Hepatocyte (in vitro differentiated cells): Measurements from ENCODE around the gene FADS6. TPM values are rescaled to one million over a fixed set of nuclear protein-coding genes. Genes with fewer than 3 reads are reported as not detected.

Experiments
- DNase-seq: peaks from one replicate; pipeline ENCODE4 v3.0.0-alpha.2; 2016; ENCODE audit warnings: low spot score
- H2AFZ ChIP-seq: fragments of 200-600 bp; sonication (generic); 2 replicates; pipeline ENCODE4 v1.6.0; 2016; ENCODE audit warnings: antibody characterized with exemption, mild to moderate bottlenecking
- H3K27ac ChIP-seq: fragments of 200-600 bp; sonication (generic); 2 replicates; pipeline ENCODE4 v1.5.1; 2016; ENCODE audit warnings: mild to moderate bottlenecking
- H3K27me3 ChIP-seq: fragments of 200-600 bp; sonication (generic); 2 replicates; pipeline ENCODE4 v1.6.1; 2016
- H3K36me3 ChIP-seq: fragments of 200-600 bp; sonication (generic); replicated peaks from 2 replicates; pipeline ENCODE4 v1.5.1; 2016; ENCODE audit warnings: low read depth; ENCODE audit not compliant: insufficient read depth
- H3K4me1 ChIP-seq: fragments of 200-600 bp; sonication (generic); 2 replicates; pipeline ENCODE4 v1.5.1; 2016; ENCODE audit warnings: mild to moderate bottlenecking, moderate library complexity; ENCODE audit not compliant: insufficient read depth
- H3K4me2 ChIP-seq: fragments of 200-600 bp; sonication (generic); 2 replicates; pipeline ENCODE4 v1.6.0; 2016
- H3K4me3 ChIP-seq: fragments of 200-600 bp; sonication (generic); 2 replicates; pipeline ENCODE4 v1.5.1; 2016; ENCODE audit warnings: mild to moderate bottlenecking
- H3K79me2 ChIP-seq: fragments of 200-600 bp; sonication (generic); 2 replicates; pipeline ENCODE4 v1.6.0; 2017; ENCODE audit warnings: mild to moderate bottlenecking
- H3K9me2 ChIP-seq: fragments of 200-600 bp; sonication (generic); replicated peaks from 2 replicates; pipeline ENCODE4 v1.6.0; 2017; ENCODE audit warnings: mild to moderate bottlenecking; ENCODE audit not compliant: insufficient read depth
- H3K9me3 ChIP-seq: fragments of 200-600 bp; sonication (generic); 2 replicates; pipeline ENCODE4 v1.5.1; 2016; ENCODE audit warnings: low read depth, mild to moderate bottlenecking
- H4K20me1 ChIP-seq: fragments of 200-600 bp; sonication (generic); 2 replicates; pipeline ENCODE4 v1.6.0; 2016; ENCODE audit warnings: mild to moderate bottlenecking; ENCODE audit not compliant: insufficient read depth, poor library complexity, severe bottlenecking
- EZH2 ChIP-seq: fragments of 200-600 bp; sonication (generic); IDR thresholded peaks from 2 replicates; pipeline ENCODE4 v1.6.1; 2016; ENCODE audit warnings: antibody characterized with exemption, mild to moderate bottlenecking, borderline replicate concordance
- EZH2phosphoT487 ChIP-seq: fragments of 200-600 bp; sonication (generic); IDR thresholded peaks from one replicate; pipeline ENCODE4 v1.6.1; 2018; ENCODE audit warnings: antibody characterized with exemption, mild to moderate bottlenecking, low read depth, moderate library complexity; ENCODE audit not compliant: unreplicated experiment, severe bottlenecking
- WGBS: methylation state at CpG from one replicate; pipeline ENCODE4 v1.1.6; 2016; ENCODE audit warnings: low lambda C conversion rate; ENCODE audit errors: missing lambda C conversion rate; 5-methylcytosine and 5-hydroxymethylcytosine counted together
- polyA plus RNA-seq: library from polyadenylated mRNA; unstranded; fragments of >200 nt; fragmentation: Nextera tagmentation; extraction: Ambion mirVana; gene quantifications from 2 replicates; pipeline ENCODE4 v1.2.1, GENCODE V29; 2016
- total RNA-seq: library from RNA; depleted of rRNA; stranded (reverse); fragments of >200 nt; gene quantifications from 2 replicates; pipeline ENCODE4 v1.2.3, GENCODE V29; 2014
- TF ChIP-seq, protein P1 (sequence below): fragments of 200-600 bp; sonication (generic); IDR thresholded peaks from 2 replicates; pipeline ENCODE4 v1.5.1; 2016; ENCODE audit warnings: antibody characterized with exemption, mild to moderate bottlenecking; ENCODE audit not compliant: poor library complexity

The FADS6 gene
- total and polyA plus RNA-seq, 2 experiments from 2014 or later: 4.2 to 4.3 TPM

DNA sequence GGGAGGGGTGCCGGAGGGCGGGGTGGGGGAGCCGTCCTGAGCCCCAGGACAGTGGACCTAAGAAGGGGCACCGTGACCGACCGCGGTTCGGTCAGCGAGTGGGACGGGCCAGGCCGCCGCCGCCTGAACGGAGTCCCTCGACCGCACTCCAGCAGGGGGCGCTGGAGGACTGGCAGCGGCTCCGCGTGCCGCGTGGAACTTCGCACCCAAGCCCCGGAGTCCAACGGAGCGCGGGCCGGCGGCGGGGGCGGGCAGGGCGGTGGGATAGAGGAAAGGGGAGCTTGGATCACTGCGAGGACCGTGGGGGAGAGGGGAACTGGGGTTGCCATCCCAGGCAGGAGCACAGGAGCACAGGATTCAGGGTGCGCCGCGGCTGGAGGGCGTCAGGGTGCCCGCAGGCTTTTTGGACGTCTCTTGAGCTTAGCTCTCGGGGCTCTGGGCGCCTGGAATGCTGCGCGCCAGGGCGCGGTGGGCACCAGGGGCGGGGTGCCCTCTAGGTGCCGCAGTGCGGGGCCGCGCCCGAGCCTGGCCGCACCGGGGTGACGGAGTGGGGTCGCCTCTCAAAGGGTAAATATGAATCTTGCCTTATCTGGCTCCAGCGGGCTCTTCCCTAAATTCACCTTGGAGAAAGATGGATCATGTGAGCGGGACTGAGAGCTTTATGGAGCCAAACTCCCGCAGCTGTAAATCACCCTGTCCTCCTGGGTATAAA, 30.3 kb upstream of the FADS6 start:
- Histone ChIP-seq H3K4me2 (peak overlapping the region; percentile 100), H3K4me1 (peaks cover 20% of the 10 kb centered on the region), H3K27me3 (peaks cover 56% of the 10 kb centered on the region), H3K36me3 (no peaks in the 10 kb centered on the region), H3K79me2 (no peaks in the 10 kb centered on the region), H3K9me3 (no peaks in the 10 kb centered on the region), H3K9me2 (no peaks in the 10 kb centered on the region), H4K20me1 (no peaks in the 10 kb centered on the region), H2AFZ (peak overlapping the region; percentile 74), H3K27ac (no peak overlapping the region), H3K4me3 (peak overlapping the region; percentile 52)
- peak; percentile 30 for TF ChIP-seq EZH2phosphoT487
- no peak for TF ChIP-seq EZH2
- TF ChIP-seq, protein P1, sequence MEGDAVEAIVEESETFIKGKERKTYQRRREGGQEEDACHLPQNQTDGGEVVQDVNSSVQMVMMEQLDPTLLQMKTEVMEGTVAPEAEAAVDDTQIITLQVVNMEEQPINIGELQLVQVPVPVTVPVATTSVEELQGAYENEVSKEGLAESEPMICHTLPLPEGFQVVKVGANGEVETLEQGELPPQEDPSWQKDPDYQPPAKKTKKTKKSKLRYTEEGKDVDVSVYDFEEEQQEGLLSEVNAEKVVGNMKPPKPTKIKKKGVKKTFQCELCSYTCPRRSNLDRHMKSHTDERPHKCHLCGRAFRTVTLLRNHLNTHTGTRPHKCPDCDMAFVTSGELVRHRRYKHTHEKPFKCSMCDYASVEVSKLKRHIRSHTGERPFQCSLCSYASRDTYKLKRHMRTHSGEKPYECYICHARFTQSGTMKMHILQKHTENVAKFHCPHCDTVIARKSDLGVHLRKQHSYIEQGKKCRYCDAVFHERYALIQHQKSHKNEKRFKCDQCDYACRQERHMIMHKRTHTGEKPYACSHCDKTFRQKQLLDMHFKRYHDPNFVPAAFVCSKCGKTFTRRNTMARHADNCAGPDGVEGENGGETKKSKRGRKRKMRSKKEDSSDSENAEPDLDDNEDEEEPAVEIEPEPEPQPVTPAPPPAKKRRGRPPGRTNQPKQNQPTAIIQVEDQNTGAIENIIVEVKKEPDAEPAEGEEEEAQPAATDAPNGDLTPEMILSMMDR: peak; percentile 90
- 12% methylated on average over 22 of the region's 59 CpGs for WGBS
- DNase-seq: peak; percentile 81

DNA sequence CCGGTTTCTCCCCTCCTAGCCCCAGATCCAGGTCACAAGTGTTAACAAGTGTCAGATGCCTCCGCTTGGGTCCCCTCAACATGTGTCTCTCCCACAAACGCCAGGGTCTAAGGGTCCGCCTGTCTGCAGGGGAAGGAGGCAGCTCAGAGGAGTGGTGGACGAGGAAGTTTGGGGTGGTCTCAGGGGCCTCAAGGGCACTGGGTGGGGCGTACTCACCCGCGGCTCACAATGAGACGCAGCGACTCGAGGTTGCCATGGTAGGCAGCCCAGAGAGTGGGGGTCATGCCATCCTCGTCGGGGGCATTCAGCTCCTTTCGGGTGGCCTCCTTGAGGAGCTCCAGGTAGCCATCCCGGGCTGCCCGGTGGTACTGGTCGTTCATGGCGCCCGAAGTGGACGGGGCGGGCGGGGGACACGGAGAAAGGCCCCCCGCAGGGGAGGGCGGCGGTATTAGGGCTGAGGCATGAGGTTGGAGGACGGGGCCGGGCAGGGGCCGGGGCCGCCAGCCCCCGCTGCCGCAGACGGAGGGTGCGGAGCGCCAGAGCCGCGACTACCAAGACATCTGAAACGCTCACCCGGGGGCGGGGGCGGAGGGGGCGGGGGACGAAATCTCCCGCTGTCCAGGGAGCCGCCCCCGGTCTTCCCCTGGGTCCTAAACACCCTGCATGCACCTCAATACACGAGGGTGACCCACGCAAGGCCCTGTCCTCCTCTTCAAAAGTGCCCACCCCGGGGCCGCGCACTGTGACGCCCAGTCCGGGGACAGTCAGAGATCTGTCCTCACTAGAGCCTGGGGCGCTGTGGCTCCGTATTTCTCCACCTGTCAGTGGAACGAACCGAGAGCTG, 29.5 kb upstream of the FADS6 start, which contains the start of gene USH1G:
Gene USH1G, minus strand, starts transcription at position 562 of the 844 bp plus-strand sequence. Its CDS starts 182 bp downstream, at position 380.
- no peaks in the 10 kb centered on the region for H3K9me3 ChIP-seq
- no peaks in the 10 kb centered on the region for H3K79me2 ChIP-seq
- H3K4me3 ChIP-seq: peak within 1 kb of the TSS; percentile 52
- no peaks in the 10 kb centered on the region for H3K9me2 ChIP-seq
- peak within 1 kb of the TSS; percentile 100 for H3K4me2 ChIP-seq
- DNase-seq: peak; percentile 32
- peak within 1 kb of the TSS; percentile 74 for H2AFZ ChIP-seq
- no peaks in the 10 kb centered on the region for H4K20me1 ChIP-seq
- H3K27me3 ChIP-seq: peaks cover 53% of the 10 kb centered on the region
- no peaks in the 10 kb centered on the region for H3K36me3 ChIP-seq
- WGBS: 14% methylated on average over 34 of the region's 57 CpGs
- no peak within 1 kb of the TSS for H3K27ac ChIP-seq
- TF ChIP-seq EZH2phosphoT487 (no peak), EZH2 (no peak)
- TF ChIP-seq, protein P1: no peak
- H3K4me1 ChIP-seq: peaks cover 20% of the 10 kb centered on the region

DNA sequence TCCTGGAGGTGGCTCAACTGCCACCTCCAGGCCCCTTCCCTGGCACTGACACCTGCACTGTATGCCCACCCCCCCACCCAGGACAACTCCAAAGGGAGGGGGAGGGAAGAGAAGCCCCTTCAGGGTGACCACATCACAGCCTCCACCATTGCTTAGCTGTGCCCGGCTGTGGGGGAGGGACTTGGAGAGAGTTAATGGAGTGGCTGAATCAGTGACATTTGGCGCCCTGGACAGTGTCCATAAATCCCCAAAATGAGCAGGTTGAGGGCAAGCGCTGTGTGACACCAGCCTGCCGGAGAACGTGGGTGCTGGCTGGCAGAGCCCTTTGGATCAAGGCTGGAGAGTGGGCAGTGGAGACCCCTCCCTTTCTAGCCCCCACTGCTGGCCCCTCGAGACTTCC, 28.7 kb upstream of the FADS6 start:
- Histone ChIP-seq H3K27me3 (peaks cover 48% of the 10 kb centered on the region), H3K36me3 (no peaks in the 10 kb centered on the region), H3K4me1 (peaks cover 20% of the 10 kb centered on the region), H3K79me2 (no peaks in the 10 kb centered on the region), H2AFZ (no peak overlapping the region), H3K9me2 (no peaks in the 10 kb centered on the region), H4K20me1 (no peaks in the 10 kb centered on the region), H3K9me3 (no peaks in the 10 kb centered on the region), H3K27ac (no peak overlapping the region), H3K4me3 (no peak overlapping the region), H3K4me2 (peak overlapping the region; percentile 100)
- peak; percentile 4 for DNase-seq
- WGBS: 68% methylated on average over 6 of the region's 6 CpGs
- TF ChIP-seq EZH2: no peak

DNA sequence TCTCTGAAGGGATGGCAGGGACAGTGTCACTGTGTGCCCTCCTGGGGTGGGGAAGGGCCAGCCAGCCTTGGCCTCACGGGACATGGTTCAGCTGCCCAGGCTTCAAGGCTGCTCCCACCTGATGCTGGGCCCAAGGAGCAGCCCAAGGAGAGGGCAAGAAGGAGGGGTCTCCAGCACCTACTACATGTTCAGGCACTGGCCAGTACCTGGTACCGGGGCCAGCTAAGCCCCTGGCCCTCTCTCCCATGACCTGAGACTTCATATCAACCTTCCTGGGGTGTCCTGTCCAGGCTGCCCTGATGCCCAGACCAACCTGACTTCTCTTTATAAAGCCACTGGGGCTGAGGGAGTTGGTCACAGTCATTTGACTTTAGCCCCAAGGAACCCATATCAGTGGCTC, 28.3 kb upstream of the FADS6 start:
- Histone ChIP-seq H3K9me2 (no peaks in the 10 kb centered on the region), H3K4me3 (no peak overlapping the region), H3K27me3 (peaks cover 44% of the 10 kb centered on the region), H3K9me3 (no peaks in the 10 kb centered on the region), H3K79me2 (no peaks in the 10 kb centered on the region), H3K27ac (no peak overlapping the region), H3K4me2 (no peak overlapping the region), H3K4me1 (peaks cover 20% of the 10 kb centered on the region), H3K36me3 (no peaks in the 10 kb centered on the region), H2AFZ (no peak overlapping the region), H4K20me1 (no peaks in the 10 kb centered on the region)
- WGBS: 100% methylated on average over 2 of the region's 2 CpGs
- peak; percentile 3 for DNase-seq
- TF ChIP-seq EZH2: no peak
- TF ChIP-seq, protein P1: no peak
- no peak for TF ChIP-seq EZH2phosphoT487
